MM.1S (cell line): ENCODE measurements around the gene TES.
A peak's percentile ranks its signal among the peaks of the same experiment; 100 is the strongest.

Source experiments
- DNase-seq: peaks from one replicate; pipeline ENCODE4 v3.0.0-alpha.2; 2015
- H2AFZ ChIP-seq: fragments of 300-600 bp; sonication (generic); 2 replicates; pipeline ENCODE4 v1.6.0; 2016; ENCODE audit warnings: antibody characterized with exemption, low read length
- H3F3A ChIP-seq: fragments of 300-600 bp; sonication (generic); 2 replicates; pipeline ENCODE4 v1.6.1; 2016; ENCODE audit warnings: mild to moderate bottlenecking, antibody characterized with exemption, low read length, moderate library complexity, mixed read lengths; ENCODE audit not compliant: insufficient read depth
- H3K27ac ChIP-seq: fragments of 300-600 bp; sonication (generic); 2 replicates; pipeline ENCODE4 v1.5.1; 2016; ENCODE audit warnings: mild to moderate bottlenecking, low read length
- H3K27me3 ChIP-seq: fragments of 300-600 bp; sonication (generic); replicated peaks from 2 replicates; pipeline ENCODE4 v1.6.0; 2016; ENCODE audit warnings: low read length; ENCODE audit not compliant: insufficient read depth
- H3K36me3 ChIP-seq: fragments of 300-600 bp; sonication (generic); replicated peaks from 2 replicates; pipeline ENCODE4 v1.6.1; 2016; ENCODE audit warnings: mild to moderate bottlenecking, low read length, mixed read lengths; ENCODE audit not compliant: insufficient read depth
- H3K4me1 ChIP-seq: fragments of 300-600 bp; sonication (generic); 2 replicates; pipeline ENCODE4 v1.6.1; 2016; ENCODE audit warnings: low read length, mixed read lengths
- H3K4me2 ChIP-seq: fragments of 300-600 bp; sonication (generic); 2 replicates; pipeline ENCODE4 v1.6.0; 2016; ENCODE audit warnings: low read depth, low read length
- H3K4me3 ChIP-seq: fragments of 300-600 bp; sonication (generic); 2 replicates; pipeline ENCODE4 v1.5.1; 2016; ENCODE audit warnings: low read length, mixed read lengths
- H3K79me2 ChIP-seq: fragments of 300-600 bp; sonication (generic); 2 replicates; pipeline ENCODE4 v1.6.1; 2016; ENCODE audit warnings: mixed run types, low read length, mixed read lengths
- H3K9ac ChIP-seq: fragments of 300-600 bp; sonication (generic); 2 replicates; pipeline ENCODE4 v1.6.1; 2016; ENCODE audit warnings: low read length, mixed read lengths
- H3K9me2 ChIP-seq: fragments of 300-600 bp; sonication (generic); replicated peaks from 2 replicates; pipeline ENCODE4 v1.6.1; 2016; ENCODE audit warnings: mild to moderate bottlenecking, low read length, mixed read lengths; ENCODE audit not compliant: insufficient read depth
- H3K9me3 ChIP-seq: fragments of 300-600 bp; sonication (generic); replicated peaks from 2 replicates; pipeline ENCODE4 v1.6.1; 2016; ENCODE audit warnings: mild to moderate bottlenecking, low read length, mixed read lengths; ENCODE audit not compliant: insufficient read depth
- H4K20me1 ChIP-seq: fragments of 300-600 bp; sonication (generic); 2 replicates; pipeline ENCODE4 v1.6.1; 2016; ENCODE audit warnings: mild to moderate bottlenecking, low read length, moderate library complexity, mixed read lengths; ENCODE audit not compliant: insufficient read depth
- EZH2 ChIP-seq: fragments of 300-600 bp; sonication (generic); optimal IDR thresholded peaks from 2 replicates; pipeline ENCODE3; 2017; ENCODE audit warnings: low read depth, mild to moderate bottlenecking, antibody characterized with exemption, low read length, mixed read lengths
- EZH2phosphoT487 ChIP-seq: fragments of 300-600 bp; sonication (generic); IDR thresholded peaks from 2 replicates; pipeline ENCODE4 v1.6.1; 2018; ENCODE audit warnings: antibody characterized with exemption, low read length
- TF ChIP-seq, protein P1 (sequence below): fragments of 300-600 bp; sonication (generic); IDR thresholded peaks from 2 replicates; pipeline ENCODE4 v1.5.1; 2016; ENCODE audit warnings: antibody characterized with exemption, low read length, mixed read lengths

The TES gene

GRCh38 chr7:116273283-116273917 lies 63.1 kb downstream of the TES start:
- TF ChIP-seq EZH2phosphoT487 (no peak), EZH2 (no peak)
- TF ChIP-seq, protein P1, sequence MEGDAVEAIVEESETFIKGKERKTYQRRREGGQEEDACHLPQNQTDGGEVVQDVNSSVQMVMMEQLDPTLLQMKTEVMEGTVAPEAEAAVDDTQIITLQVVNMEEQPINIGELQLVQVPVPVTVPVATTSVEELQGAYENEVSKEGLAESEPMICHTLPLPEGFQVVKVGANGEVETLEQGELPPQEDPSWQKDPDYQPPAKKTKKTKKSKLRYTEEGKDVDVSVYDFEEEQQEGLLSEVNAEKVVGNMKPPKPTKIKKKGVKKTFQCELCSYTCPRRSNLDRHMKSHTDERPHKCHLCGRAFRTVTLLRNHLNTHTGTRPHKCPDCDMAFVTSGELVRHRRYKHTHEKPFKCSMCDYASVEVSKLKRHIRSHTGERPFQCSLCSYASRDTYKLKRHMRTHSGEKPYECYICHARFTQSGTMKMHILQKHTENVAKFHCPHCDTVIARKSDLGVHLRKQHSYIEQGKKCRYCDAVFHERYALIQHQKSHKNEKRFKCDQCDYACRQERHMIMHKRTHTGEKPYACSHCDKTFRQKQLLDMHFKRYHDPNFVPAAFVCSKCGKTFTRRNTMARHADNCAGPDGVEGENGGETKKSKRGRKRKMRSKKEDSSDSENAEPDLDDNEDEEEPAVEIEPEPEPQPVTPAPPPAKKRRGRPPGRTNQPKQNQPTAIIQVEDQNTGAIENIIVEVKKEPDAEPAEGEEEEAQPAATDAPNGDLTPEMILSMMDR, result no peak
- H4K20me1 ChIP-seq, result no peaks in the 10 kb centered on the region
- H3K4me3 ChIP-seq, result no peak overlapping the region
- peaks cover 11% of the 10 kb centered on the region for H3K4me1 ChIP-seq
- no peak overlapping the region for H3K4me2 ChIP-seq
- H3K79me2 ChIP-seq, result no peaks in the 10 kb centered on the region
- H3K9ac ChIP-seq, result no peak overlapping the region
- H3F3A ChIP-seq, result no peaks in the 10 kb centered on the region
- no peaks in the 10 kb centered on the region for H3K27me3 ChIP-seq
- no peaks in the 10 kb centered on the region for H3K36me3 ChIP-seq
- no peak for DNase-seq
- H3K27ac ChIP-seq, result no peak overlapping the region
- no peak overlapping the region for H2AFZ ChIP-seq
- no peaks in the 10 kb centered on the region for H3K9me3 ChIP-seq
- no peaks in the 10 kb centered on the region for H3K9me2 ChIP-seq

- H3K4me1 ChIP-seq, result peaks cover 11% of the 10 kb centered on the region
- no peaks in the 10 kb centered on the region for H3F3A ChIP-seq
- H3K4me3 ChIP-seq, result no peak overlapping the region
- H3K4me2 ChIP-seq, result no peak overlapping the region
- H3K9ac ChIP-seq, result no peak overlapping the region
- H3K27ac ChIP-seq, result no peak overlapping the region
- no peaks in the 10 kb centered on the region for H3K9me3 ChIP-seq
- no peaks in the 10 kb centered on the region for H3K27me3 ChIP-seq
- no peaks in the 10 kb centered on the region for H3K79me2 ChIP-seq
- no peaks in the 10 kb centered on the region for H4K20me1 ChIP-seq
- TF ChIP-seq EZH2phosphoT487 (no peak), EZH2 (no peak)
- TF ChIP-seq, protein P1, result no peak
- no peak for DNase-seq
- no peak overlapping the region for H2AFZ ChIP-seq
- no peaks in the 10 kb centered on the region for H3K9me2 ChIP-seq
- no peaks in the 10 kb centered on the region for H3K36me3 ChIP-seq
These were observed 63.6 kb downstream of the TES start for GRCh38 chr7:116273918-116274301.

DNA sequence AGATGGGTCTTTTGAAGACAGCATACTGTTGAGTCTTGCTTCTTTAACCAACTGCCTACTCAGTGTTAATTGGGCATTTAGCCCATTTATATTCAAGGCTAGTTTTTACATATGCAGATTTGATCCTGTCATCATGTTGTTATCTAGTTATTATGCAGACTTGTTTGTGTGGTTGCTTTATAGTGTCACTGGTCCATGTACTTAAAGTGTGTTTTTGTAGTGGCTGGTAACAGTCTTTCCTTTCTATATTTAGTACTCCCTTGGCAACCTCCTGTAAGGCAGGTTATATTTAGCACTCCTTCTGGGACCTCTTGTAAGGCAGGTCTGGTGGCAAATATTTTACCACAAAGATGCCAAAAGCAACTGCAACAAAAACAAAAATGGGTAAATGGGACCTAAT lies 66.7 kb downstream of the TES start:
- Histone ChIP-seq H3K4me2 (peak overlapping the region; percentile 15), H3K36me3 (no peaks in the 10 kb centered on the region), H3F3A (no peaks in the 10 kb centered on the region), H3K9me2 (no peaks in the 10 kb centered on the region), H3K4me1 (peaks cover 11% of the 10 kb centered on the region), H3K27me3 (no peaks in the 10 kb centered on the region), H3K4me3 (no peak overlapping the region), H3K27ac (no peak overlapping the region), H3K9ac (no peak overlapping the region), H2AFZ (no peak overlapping the region), H3K9me3 (no peaks in the 10 kb centered on the region), H4K20me1 (no peaks in the 10 kb centered on the region), H3K79me2 (no peaks in the 10 kb centered on the region)
- no peak for TF ChIP-seq EZH2phosphoT487
- TF ChIP-seq, protein P1, result no peak
- TF ChIP-seq EZH2, result no peak
- peak; percentile 12 for DNase-seq
